IPS-NIHi7 (cell line): ENCODE measurements around the gene ASB18.
A peak's percentile ranks its signal among the peaks of the same experiment; 100 is the strongest.
"Not testable (repeated sequence)": the region's sequence is repeated elsewhere in the genome, so short reads cannot be mapped to it uniquely, and the experiment has no call there.

ENCODE experiments used
- DNase-seq: peaks from one replicate; pipeline ENCODE4 v3.0.0; 2012; ENCODE audit warnings: mixed read lengths; ENCODE audit errors: extremely low spot score

ASB18 gene

GRCh38 chr2:236286873-236287545, 22.8 kb upstream of the ASB18 start:
- DNase-seq = no peak

DNA sequence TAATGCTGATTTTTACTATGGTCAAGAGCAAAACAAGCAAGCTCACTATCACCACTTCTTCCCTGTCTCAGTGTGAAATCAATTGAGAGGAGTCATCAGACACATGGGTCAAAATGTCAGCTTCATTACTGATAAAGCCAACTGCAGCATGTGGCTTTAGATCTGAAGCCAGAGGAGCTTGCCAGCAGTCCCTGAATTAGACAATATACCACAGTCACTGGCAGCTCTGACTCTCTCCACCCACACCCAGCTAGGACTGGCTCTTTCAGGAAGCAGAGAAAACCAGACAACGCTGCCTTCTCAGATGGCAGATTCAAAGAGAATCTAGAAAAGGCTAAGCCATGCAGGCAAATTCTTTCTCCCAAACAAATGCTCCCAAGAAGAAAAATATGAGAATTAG, 20.0 kb upstream of the ASB18 start:
- no peak for DNase-seq

GRCh38 chr2:236282406-236282805, 18.2 kb upstream of the ASB18 start:
- DNase-seq = no peak

DNA sequence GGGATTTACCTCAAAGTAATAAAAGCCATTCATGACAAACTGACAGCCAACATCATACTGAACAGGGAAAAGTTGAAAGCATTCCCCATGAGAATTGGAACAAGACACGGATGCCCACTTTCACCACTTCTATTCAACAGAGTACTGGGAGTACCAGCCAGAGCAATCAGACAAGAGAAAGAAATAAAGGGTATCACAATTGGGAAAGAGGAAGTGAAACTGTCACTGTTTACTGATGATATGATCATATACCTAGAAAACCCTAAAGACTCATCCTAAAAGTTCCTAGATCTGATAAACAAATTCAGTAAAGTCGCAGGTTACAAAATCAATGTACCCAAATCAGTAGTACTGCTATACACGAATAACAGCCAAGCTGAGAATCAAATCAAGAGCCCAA, 17.2 kb upstream of the ASB18 start:
- no peak for DNase-seq

DNA sequence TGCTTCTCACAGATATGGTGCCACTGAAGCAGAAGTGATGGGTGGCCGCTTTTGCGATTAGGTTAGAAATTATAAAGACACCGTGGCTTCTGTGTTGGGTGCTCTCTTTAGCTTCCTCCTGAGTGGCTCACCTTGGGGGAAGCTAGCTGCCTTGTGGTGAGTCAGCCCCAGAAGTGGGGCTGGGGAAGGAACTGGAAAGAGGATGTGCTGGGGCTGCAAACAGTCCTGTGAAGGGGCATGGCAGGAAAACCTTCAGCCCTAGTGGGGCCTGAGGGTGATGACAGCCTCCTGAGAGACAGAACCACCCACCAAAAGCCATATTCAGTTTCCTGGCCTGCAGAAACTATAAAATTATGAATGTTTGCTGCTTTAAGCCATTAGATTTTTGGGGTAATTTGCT, 8.9 kb upstream of the ASB18 start:
- no peak for DNase-seq

DNA sequence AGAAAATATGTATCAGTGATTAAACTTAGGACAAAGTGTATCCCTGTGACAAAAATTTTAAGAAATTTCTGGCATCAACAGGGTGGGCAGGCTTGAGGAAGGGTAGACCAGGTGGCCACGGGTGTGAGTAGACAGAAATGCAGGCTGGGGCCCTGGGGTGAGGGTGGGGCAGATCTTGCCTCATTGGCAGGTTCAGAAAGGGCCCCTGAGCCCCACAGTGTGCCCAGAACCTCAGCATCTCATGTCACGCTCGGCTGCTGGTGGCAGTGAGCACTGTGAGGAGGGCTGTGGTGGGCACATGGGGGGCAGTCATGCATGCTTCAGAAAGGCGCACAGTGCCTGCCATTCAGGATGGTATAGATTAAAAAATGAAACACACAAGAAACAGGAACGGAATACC, 7.6 kb upstream of the ASB18 start:
- DNase-seq = no peak

DNA sequence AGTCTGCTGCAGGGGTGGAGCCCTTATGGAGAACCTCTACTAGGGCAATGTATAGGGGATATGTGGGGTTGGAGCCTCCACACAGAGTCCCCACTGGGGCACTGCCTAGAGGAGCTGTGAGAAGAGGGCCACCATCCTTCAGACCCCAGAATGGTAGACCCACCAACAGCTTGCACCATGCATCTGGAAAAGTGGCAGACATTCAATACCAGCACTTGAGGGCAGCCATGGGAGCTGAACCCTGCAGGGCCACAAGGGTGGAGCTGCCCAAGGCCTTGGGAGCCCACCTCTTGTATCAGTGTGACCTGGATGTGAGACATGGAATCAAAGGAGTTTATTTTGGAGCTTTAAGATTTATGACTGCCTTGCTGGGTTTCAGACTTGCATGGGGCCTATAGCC, 5.7 kb upstream of the ASB18 start:
- not testable (repeated sequence) for DNase-seq

DNA sequence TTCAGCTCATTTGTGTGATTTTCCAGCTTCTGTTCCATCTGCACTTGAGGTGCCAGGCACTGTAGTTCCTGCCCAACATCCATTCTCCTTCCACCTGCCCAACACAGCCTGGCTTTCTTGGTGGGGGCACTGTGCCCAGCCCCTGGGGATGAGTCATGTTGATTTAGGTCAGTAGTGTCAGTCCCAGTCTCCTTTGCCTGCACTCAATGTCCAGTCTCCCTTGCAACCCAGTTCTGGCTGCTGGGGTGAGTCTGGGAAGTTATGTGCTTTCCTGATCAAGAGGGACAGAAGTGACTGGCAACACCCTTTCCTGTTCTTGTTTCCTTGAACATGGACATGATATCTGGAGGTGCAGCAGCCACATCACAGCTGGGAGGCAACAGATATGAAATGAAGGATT, 1.5 kb upstream of the ASB18 start:
- DNase-seq = no peak

- no peak for DNase-seq
Observed at GRCh38 chr2:236262238-236262637, 2.0 kb downstream of the ASB18 start.

DNA sequence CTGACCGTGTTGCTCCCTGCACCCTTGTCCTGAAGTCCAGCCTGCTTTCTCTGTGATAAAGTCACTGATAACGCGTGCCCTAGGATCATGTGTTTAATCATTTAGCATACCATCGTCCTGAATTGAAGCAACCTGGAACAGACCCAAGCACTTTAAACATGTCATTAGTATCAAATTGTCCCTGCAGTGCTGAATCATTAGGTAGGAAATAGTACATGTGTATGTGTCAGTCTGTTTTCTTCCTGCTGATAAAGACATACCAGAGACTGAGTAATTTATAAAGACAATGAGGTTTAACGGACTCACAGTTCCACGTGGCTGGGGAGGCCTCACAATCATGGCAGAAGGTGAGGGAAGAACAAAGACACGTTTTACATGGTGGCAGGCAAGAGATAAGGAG, 2.8 kb downstream of the ASB18 start:
- DNase-seq = no peak

- no peak for DNase-seq
Observed at GRCh38 chr2:236259371-236259770, 4.8 kb downstream of the ASB18 start.

DNA sequence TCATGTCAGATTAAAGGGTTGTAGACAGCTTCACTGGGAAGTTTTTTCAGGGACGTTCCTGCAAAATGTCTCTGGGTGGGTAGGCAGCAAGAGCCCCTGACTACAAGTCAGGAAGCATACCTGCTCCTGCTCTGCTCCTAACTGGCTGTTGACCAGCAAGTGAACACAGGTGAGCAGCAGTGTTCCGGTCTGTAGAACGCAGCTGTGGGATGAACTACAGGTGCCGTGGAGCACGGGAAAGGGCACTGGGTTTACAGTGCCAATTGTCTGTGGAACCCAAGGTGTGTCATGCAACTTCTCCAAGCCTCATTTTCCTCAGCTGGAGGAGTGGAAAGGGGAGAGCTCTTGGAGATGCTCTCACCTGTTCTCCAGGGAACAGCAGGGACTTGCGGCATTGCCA, 6.6 kb downstream of the ASB18 start:
- no peak for DNase-seq

- no peak for DNase-seq
Observed at GRCh38 chr2:236257136-236257535, 7.1 kb downstream of the ASB18 start.

- no peak for DNase-seq
Observed at GRCh38 chr2:236256366-236256985, 7.7 kb downstream of the ASB18 start.

DNA sequence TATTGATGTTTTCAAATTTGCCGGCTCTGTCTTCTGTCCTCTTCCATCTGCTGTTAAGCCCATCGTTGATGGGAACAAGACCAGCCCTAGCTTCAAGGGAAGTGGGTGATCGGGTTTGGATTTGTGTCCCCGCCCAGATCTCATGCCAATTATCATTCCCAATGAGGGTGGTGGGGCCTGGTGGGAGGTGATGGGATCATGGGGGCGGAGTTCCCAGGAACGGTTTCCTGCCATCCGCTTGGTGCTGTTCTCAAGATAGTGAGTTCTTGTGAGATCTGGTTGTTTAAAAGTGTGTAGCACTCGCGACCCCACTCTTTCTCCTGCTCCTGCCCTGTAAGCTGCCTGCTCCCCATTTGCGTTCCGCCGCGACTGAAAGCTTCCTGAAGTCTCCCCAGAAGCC, 9.5 kb downstream of the ASB18 start:
- DNase-seq = peak; percentile 43

- no peak for DNase-seq
Observed at GRCh38 chr2:236254001-236254400, 10.2 kb downstream of the ASB18 start.

DNA sequence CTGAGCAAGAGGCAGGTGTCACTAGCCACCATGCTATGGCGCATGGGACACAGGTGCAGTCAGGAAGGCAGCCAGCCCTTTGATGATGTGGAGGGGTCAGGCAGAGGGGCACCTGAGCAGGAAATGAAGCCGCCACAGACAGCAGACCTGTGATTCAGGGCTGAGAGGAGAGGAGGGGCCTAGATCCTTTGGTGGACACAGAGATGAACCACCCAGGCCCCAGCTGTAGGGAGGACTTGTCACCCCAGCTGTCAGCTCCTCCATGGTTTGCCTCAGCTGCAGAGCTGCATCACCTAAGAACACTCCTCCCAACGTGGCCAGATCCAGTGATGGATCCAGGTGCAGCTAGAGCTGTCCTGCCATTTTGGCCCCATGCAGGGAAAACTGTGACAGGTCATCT, 11.6 kb downstream of the ASB18 start:
- DNase-seq = no peak

- no peak for DNase-seq
Observed at GRCh38 chr2:236250909-236251579, 13.2 kb downstream of the ASB18 start.

DNA sequence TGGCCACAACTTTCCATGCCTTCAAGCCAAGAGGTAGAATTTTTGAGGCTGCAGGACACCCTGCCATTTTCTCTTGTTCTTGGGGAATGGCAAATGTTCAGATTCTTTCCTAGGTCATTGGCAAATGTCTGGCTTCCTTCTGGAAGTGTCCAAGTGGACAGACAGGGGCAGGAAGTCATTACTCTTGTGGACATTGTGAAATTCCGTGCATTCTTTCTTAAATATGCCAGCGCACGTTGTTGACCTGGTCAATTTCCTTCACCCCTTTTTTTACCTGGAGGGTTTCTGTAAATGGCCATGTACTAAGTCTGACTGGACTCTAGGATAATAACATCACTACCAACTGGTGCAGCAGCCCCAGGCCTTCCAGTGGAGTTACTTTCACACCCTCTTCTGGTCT, 13.9 kb downstream of the ASB18 start:
- no peak for DNase-seq

DNA sequence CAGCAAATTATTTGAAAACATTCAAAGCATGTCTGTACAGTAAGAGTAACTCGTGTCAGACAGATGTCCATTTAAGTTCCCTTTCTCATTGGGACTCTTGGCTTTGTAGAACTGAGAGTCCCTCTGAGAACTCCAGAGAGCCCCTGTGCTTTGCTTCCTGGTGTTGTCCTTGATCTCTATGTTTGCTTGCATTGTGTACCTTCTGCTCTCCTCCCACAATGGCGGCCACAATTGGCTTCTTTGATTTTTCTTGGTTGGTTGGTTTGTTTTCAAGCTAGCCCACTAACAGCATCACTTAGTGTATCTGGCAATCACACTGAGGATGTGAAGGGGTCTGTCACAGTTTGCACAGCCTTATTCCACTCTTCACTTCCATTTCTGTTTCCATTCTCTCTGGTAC, 15.1 kb downstream of the ASB18 start:
- DNase-seq = no peak

- no peak for DNase-seq
Observed at GRCh38 chr2:236246711-236247246, 17.4 kb downstream of the ASB18 start.

GRCh38 chr2:236244256-236244655, 19.9 kb downstream of the ASB18 start:
- no peak for DNase-seq

DNA sequence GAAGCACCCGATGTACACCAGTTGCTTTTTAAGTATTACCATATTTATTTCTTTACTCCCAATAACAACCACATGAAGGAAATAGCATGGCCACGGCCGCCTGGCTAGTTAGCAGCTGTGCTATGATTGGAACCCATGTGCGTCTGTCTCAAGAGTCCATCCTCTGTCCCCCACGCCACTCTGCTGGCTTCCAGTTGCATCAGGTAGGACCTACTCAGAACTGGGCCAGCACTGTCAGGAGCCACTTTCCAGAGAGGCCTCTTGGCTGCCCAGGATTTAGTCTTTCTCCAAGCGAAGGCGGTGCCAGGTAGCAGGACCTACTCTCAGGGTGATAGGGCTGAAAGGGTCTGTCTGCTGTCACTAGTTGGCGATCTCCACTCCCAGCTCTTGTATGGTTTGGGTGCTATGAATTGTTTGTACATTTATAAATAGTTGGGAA, 22.1 kb downstream of the ASB18 start:
- no peak for DNase-seq
